KMS-11 (cell line): ENCODE measurements around the gene GP1BB.

ENCODE experiments used
- H2AFZ ChIP-seq: fragments of 200-600 bp; sonication (generic); 2 replicates; pipeline ENCODE4 v1.6.1; 2016; ENCODE audit warnings: antibody characterized with exemption, mixed run types, low read depth
- H3K27ac ChIP-seq: fragments of 200-600 bp; sonication (generic); 2 replicates; pipeline ENCODE4 v1.6.1; 2016; ENCODE audit warnings: mild to moderate bottlenecking, mixed run types
- H3K27me3 ChIP-seq: fragments of 200-600 bp; sonication (generic); 2 replicates; pipeline ENCODE4 v1.6.1; 2017; ENCODE audit warnings: mild to moderate bottlenecking, low read depth, mixed run types, moderate library complexity; ENCODE audit not compliant: insufficient read depth
- H3K36me3 ChIP-seq: fragments of 200-600 bp; sonication (generic); 2 replicates; pipeline ENCODE4 v1.6.1; 2017; ENCODE audit warnings: mild to moderate bottlenecking, mixed run types; ENCODE audit not compliant: insufficient read depth
- H3K4me1 ChIP-seq: fragments of 200-600 bp; sonication (generic); 2 replicates; pipeline ENCODE4 v1.6.1; 2016; ENCODE audit warnings: mild to moderate bottlenecking, low read depth, mixed run types; ENCODE audit not compliant: poor library complexity, severe bottlenecking
- H3K4me2 ChIP-seq: fragments of 200-600 bp; sonication (generic); 2 replicates; pipeline ENCODE4 v1.7.0; 2016; ENCODE audit warnings: mild to moderate bottlenecking, mixed run types
- H3K4me3 ChIP-seq: fragments of 200-600 bp; sonication (generic); IDR thresholded peaks from 2 replicates; pipeline ENCODE4 v1.6.1; 2017; ENCODE audit warnings: low read depth, low read length, mixed read lengths; ENCODE audit not compliant: insufficient read depth
- H3K79me2 ChIP-seq: fragments of 200-600 bp; sonication (generic); 2 replicates; pipeline ENCODE4 v1.6.1; 2016; ENCODE audit warnings: low read depth, mixed run types; ENCODE audit not compliant: insufficient read depth
- H3K9ac ChIP-seq: fragments of 200-600 bp; sonication (generic); 2 replicates; pipeline ENCODE4 v1.6.1; 2016; ENCODE audit warnings: mild to moderate bottlenecking, mixed run types
- H4K20me1 ChIP-seq: fragments of 200-600 bp; sonication (generic); 2 replicates; pipeline ENCODE4 v1.6.1; 2016; ENCODE audit warnings: mild to moderate bottlenecking, mixed run types; ENCODE audit not compliant: insufficient read depth
- CTCF ChIP-seq: fragments of 200-600 bp; sonication (generic); conservative IDR thresholded peaks from 2 replicates; pipeline ENCODE4 v1.6.1; 2017; ENCODE audit warnings: low read depth, mild to moderate bottlenecking, antibody characterized with exemption, low read length, moderate library complexity, mixed read lengths

Gene GP1BB

GRCh38 chr22:19763458-19764298 is 40.3 kb downstream of the GP1BB start:
- Histone ChIP-seq H3K36me3 (no peaks in the 10 kb centered on the region), H3K4me1 (no peaks in the 10 kb centered on the region), H3K4me2 (no peak overlapping the region), H3K9ac (no peak overlapping the region), H3K27ac (no peak overlapping the region), H3K27me3 (peaks cover 33% of the 10 kb centered on the region; the same call in 1 of the 2 replicates), H4K20me1 (no peaks in the 10 kb centered on the region), H2AFZ (no peak overlapping the region), H3K4me3 (no peak overlapping the region), H3K79me2 (no peaks in the 10 kb centered on the region)
- TF ChIP-seq CTCF: no peak

GRCh38 chr22:19764299-19764593 is 40.9 kb downstream of the GP1BB start:
- Histone ChIP-seq H4K20me1 (no peaks in the 10 kb centered on the region), H3K79me2 (no peaks in the 10 kb centered on the region), H3K27me3 (peaks cover 33% of the 10 kb centered on the region; the same call in 1 of the 2 replicates), H3K27ac (no peak overlapping the region), H3K4me2 (no peak overlapping the region), H3K9ac (no peak overlapping the region), H3K36me3 (no peaks in the 10 kb centered on the region), H2AFZ (no peak overlapping the region), H3K4me1 (no peaks in the 10 kb centered on the region), H3K4me3 (no peak overlapping the region)
- no peak for TF ChIP-seq CTCF

GRCh38 chr22:19764636-19765476 is 41.5 kb downstream of the GP1BB start:
- Histone ChIP-seq H2AFZ (no peak overlapping the region), H3K4me1 (no peaks in the 10 kb centered on the region), H3K36me3 (no peaks in the 10 kb centered on the region), H3K27ac (no peak overlapping the region), H3K9ac (no peak overlapping the region), H3K4me2 (no peak overlapping the region), H4K20me1 (no peaks in the 10 kb centered on the region), H3K27me3 (peaks cover 34% of the 10 kb centered on the region; the same call in 1 of the 2 replicates), H3K4me3 (no peak overlapping the region), H3K79me2 (no peaks in the 10 kb centered on the region)
- TF ChIP-seq CTCF: no peak

- no peaks in the 10 kb centered on the region for H3K36me3 ChIP-seq
- no peaks in the 10 kb centered on the region for H3K4me1 ChIP-seq
- TF ChIP-seq CTCF: no peak
- H3K79me2 ChIP-seq: no peaks in the 10 kb centered on the region
- H2AFZ ChIP-seq: no peak overlapping the region
- H3K4me2 ChIP-seq: no peak overlapping the region
- no peak overlapping the region for H3K4me3 ChIP-seq
- no peak overlapping the region for H3K9ac ChIP-seq
- H4K20me1 ChIP-seq: no peaks in the 10 kb centered on the region
- peaks cover 36% of the 10 kb centered on the region; the same call in 1 of the 2 replicates for H3K27me3 ChIP-seq
- H3K27ac ChIP-seq: no peak overlapping the region
Observed at GRCh38 chr22:19765477-19766239, 42.3 kb downstream of the GP1BB start.
